Breast epithelium (tissue), 4 donors: Measurements from ENCODE around the gene CYTH2. TPM values are rescaled to one million over a fixed set of nuclear protein-coding genes. Genes with fewer than 3 reads are reported as not detected.

Experiments used
- DNase-seq, 2 donors: peaks; one replicate each; pipeline ENCODE4 v3.0.0-alpha.2; 2019; ENCODE audit warnings: low spot score in 2 of 2
- H3K27ac ChIP-seq, 2 donors: fragments of 200-600 bp; sonication (generic) in 1 of 2; one replicate each; pipeline ENCODE4 v1.5.1; 2016 to 2019; ENCODE audit warnings: mild to moderate bottlenecking in 1 of 2
- H3K27me3 ChIP-seq, 2 donors: fragments of 200-600 bp; sonication (generic) in 1 of 2; one replicate each; pipeline versions ENCODE4 v1.5.1 to v1.6.0; 2017 to 2019; ENCODE audit warnings: control low read depth in 1 of 2, mild to moderate bottlenecking in 1 of 2
- H3K36me3 ChIP-seq: fragments of 200-600 bp; one replicate; pipeline ENCODE4 v1.5.1; 2019
- H3K4me1 ChIP-seq, 2 donors: fragments of 200-600 bp; sonication (generic); one replicate each; pipeline ENCODE4 v1.5.1; 2016 to 2019; ENCODE audit warnings: control low read depth in 1 of 2
- H3K4me3 ChIP-seq, 3 donors: fragments of 200-600 bp; sonication (generic); 1 replicate in 2 of 3; 2 replicates in 1 of 3; pipeline ENCODE4 v1.5.1; 2016 to 2019; ENCODE audit warnings: mild to moderate bottlenecking in 3 of 3, moderate library complexity in 2 of 3
- H3K9me3 ChIP-seq, 2 donors: fragments of 200-600 bp; sonication (generic) in 1 of 2; one replicate each; pipeline ENCODE4 v1.5.1; 2016 to 2019; ENCODE audit warnings: control low read depth in 1 of 2
- POLR2A ChIP-seq: fragments of 450-650 bp; IDR thresholded peaks from one replicate; pipeline ENCODE4 v1.6.1; 2016; ENCODE audit warnings: antibody characterized with exemption, mild to moderate bottlenecking, moderate library complexity
- POLR2AphosphoS5 ChIP-seq, 3 donors: sonication (generic); formaldehyde crosslinking; IDR thresholded peaks; one replicate each; pipeline ENCODE4 v1.6.1; 2017; ENCODE audit warnings: antibody characterized with exemption in 3 of 3
- intact Hi-C: fragments of 100-400 bp; cut with DNase I; formaldehyde crosslinking; loops from one replicate; pipeline ENCODE4 v1.15.1; 2023; ENCODE audit warnings: low total_unique reads
- total RNA-seq, 3 donors: library from RNA; depleted of rRNA; stranded (reverse); fragments of >200 nt; gene quantifications; one replicate each; pipeline ENCODE4 v1.1.0, GENCODE V29; 2016
- TF ChIP-seq, protein P1 (sequence below), 3 donors: fragments of 450-650 bp; IDR thresholded peaks; one replicate each; pipeline ENCODE4 v1.5.1; 2016 to 2017; ENCODE audit warnings: antibody characterized with exemption in 3 of 3, mild to moderate bottlenecking in 3 of 3, moderate library complexity in 3 of 3

The CYTH2 gene
- total RNA-seq, 3 donors from 2014 or later = 42.2 to 74.7 (median 70.4) TPM

DNA sequence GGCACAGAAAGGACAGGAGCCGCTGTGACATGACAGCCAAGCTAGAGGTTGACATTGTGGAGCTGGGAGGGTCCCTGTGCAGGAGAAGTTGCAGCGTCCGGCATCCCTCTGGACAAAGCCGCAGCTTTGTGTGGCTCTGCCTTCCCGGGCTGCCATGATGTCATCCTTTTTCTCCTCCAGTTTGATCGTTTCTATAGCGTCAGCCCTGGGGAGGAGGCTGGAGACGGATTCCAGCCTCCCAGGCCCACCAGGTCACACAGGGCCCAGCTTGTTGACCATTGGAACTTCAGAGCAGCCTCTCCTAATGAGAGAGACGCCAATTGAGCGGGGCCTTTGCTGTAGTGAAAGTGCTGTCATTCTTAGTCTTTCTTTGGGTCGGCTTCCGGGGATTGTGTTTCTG is 17.5 kb upstream of the CYTH2 start:
- H3K4me3 ChIP-seq = no peak overlapping the region
- H3K9me3 ChIP-seq = no peaks in the 10 kb centered on the region
- no peak overlapping the region for H3K27ac ChIP-seq
- H3K36me3 ChIP-seq = peaks cover 21% of the 10 kb centered on the region
- intact Hi-C loops = no loop called here
- H3K4me1 ChIP-seq = peaks cover 0 to under 1% of the 10 kb centered on the region in 2 donors
- DNase-seq = no peak
- H3K27me3 ChIP-seq = no peaks in the 10 kb centered on the region
- TF ChIP-seq POLR2A = no peak
- no peak for TF ChIP-seq POLR2AphosphoS5 (IDR thresholded peaks at IDR 0.05)
- TF ChIP-seq, protein P1, sequence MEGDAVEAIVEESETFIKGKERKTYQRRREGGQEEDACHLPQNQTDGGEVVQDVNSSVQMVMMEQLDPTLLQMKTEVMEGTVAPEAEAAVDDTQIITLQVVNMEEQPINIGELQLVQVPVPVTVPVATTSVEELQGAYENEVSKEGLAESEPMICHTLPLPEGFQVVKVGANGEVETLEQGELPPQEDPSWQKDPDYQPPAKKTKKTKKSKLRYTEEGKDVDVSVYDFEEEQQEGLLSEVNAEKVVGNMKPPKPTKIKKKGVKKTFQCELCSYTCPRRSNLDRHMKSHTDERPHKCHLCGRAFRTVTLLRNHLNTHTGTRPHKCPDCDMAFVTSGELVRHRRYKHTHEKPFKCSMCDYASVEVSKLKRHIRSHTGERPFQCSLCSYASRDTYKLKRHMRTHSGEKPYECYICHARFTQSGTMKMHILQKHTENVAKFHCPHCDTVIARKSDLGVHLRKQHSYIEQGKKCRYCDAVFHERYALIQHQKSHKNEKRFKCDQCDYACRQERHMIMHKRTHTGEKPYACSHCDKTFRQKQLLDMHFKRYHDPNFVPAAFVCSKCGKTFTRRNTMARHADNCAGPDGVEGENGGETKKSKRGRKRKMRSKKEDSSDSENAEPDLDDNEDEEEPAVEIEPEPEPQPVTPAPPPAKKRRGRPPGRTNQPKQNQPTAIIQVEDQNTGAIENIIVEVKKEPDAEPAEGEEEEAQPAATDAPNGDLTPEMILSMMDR (IDR thresholded peaks at IDR 0.05) = no peak

DNA sequence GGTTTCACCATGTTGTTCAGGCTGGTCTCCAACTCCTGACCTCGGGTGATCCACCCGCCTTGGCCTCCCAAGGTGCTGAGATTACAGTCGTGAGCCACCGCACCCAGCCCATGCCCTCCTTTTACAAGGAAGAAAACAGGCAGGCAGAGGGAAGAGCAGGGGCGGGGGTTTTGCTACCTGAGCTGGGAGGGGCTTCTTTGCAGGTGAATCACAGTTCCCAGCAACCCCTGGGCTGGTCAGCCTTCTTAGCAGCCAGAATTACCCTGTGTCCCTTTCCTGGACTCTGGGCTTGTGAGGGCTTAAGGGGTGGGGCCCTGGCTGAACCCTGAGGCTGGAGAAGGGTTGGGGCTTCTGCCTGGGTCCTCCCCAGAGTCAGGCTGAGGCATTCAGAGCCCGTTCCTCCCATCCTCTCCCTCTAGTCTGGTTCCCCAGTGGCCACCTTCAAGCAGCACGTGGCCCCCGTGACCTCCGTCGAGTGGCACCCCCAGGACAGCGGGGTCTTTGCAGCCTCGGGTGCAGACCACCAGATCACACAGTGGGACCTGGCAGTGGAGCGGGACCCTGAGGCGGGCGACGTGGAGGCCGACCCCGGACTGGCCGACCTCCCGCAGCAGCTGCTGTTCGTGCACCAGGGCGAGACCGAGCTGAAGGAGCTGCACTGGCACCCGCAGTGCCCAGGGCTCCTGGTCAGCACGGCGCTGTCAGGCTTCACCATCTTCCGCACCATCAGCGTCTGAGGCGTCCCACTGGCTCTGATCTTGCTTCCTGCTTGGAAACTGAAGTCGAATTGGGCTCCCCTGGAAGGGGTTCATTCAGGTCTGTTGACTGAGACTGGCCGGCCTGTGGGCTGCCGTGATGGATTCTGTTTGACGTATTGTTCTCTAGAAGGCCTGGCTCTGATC is 16.6 kb upstream of the CYTH2 start:
- Histone ChIP-seq H3K9me3 (no peaks in the 10 kb centered on the region), H3K4me1 (no peaks in the 10 kb centered on the region), H3K27me3 (no peaks in the 10 kb centered on the region), H3K36me3 (peaks cover 21% of the 10 kb centered on the region), H3K27ac (no peak overlapping the region), H3K4me3 (no peak overlapping the region)
- no peak for DNase-seq
- intact Hi-C loops = no loop called here
- TF ChIP-seq POLR2A (no peak), POLR2AphosphoS5 (IDR thresholded peaks at IDR 0.05) (no peak)
- TF ChIP-seq, protein P1 (IDR thresholded peaks at IDR 0.05) = no peak

DNA sequence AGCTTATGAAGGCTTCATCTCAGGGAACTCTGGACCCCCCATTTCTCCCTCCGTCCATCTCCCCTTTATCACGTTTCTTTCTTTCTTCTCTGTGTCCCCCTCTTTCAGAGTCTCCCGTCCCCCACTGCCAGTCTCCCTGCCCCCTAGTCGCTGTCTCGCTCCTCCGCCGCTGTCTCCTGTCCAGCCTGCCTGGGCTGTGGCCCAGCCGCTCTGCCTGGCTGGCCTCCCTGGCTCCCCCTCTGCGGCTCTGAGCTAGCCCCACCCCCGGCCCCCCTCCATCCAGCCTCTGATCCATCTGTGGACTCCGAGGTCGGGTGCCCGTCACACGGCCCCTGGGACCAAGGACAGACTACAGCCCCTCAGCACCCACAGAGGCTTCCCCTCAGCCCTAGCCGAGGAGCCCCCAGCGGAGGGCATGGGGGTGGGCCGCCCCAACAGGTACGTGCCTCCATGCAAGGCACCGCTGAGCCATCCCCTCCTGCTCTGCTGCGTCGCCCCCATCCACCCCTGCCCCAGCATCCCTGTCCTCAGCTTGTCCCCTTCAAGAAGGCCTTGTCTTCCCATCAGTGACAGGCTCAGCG is 14.9 kb upstream of the CYTH2 start:
- Histone ChIP-seq H3K27me3 (no peaks in the 10 kb centered on the region), H3K4me3 (no peak overlapping the region), H3K27ac (no peak overlapping the region), H3K4me1 (no peaks in the 10 kb centered on the region), H3K9me3 (no peaks in the 10 kb centered on the region), H3K36me3 (peaks cover 21% of the 10 kb centered on the region)
- DNase-seq = no peak
- no peak for TF ChIP-seq POLR2AphosphoS5 (IDR thresholded peaks at IDR 0.05)
- TF ChIP-seq POLR2A = no peak
- TF ChIP-seq, protein P1 (IDR thresholded peaks at IDR 0.05) = no peak
- intact Hi-C loops = no loop called here

DNA sequence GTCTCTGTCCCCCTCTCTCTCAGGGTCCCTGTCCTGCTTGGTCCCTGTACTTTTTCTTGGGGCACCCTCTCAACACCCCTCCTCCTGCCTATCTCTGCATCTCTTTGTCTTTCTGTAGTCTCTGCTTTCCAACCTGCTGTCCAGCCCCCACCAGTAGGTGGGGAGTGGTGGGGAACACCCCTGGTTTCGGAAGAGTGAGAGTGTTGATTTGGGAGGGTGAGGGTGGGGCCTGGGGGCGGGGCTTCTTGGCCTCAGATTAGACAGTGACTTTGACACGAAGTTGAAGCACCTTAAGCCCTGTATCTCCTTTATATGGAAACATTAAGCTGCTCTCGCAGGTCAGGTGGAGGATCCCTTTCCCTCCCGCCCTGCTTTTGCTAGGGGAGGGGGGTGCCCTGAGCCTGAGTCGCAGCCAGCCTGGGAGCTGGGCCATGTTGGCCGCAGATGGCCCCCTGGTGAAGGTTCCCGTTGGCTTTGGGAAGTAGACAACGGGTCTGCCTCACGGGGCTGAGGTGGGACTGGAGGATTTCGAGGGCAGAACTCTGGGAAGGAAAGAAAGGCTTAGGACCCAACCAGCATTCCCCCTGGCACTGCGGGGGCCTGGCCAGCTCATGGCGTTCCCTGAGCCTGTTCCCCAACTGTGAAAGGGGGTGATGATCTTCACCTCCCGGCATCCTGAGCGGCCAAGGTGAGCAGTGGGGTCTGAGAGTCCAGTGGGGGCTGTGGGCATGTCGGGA is 13.8 kb upstream of the CYTH2 start, which contains the start of gene KCNJ14:
Gene KCNJ14 (plus strand): TSS at position 404 of the 737 bp plus-strand sequence. CDS start 6,151 bp downstream, outside the sequence.
- Histone ChIP-seq H3K27ac (no peak within 1 kb of the TSS), H3K36me3 (peaks cover 21% of the 10 kb centered on the region), H3K4me3 (no peak within 1 kb of the TSS), H3K27me3 (no peaks in the 10 kb centered on the region), H3K4me1 (no peaks in the 10 kb centered on the region), H3K9me3 (no peaks in the 10 kb centered on the region)
- TF ChIP-seq POLR2A (no peak), POLR2AphosphoS5 (IDR thresholded peaks at IDR 0.05) (no peak)
- TF ChIP-seq, protein P1 (IDR thresholded peaks at IDR 0.05) = no peak
- no peak for DNase-seq
- intact Hi-C loops = no loop called here
